Neural crest cell (in vitro differentiated cells): Measurements from ENCODE around the gene PTCH2. TPM values are rescaled to one million over a fixed set of nuclear protein-coding genes. Genes with fewer than 3 reads are reported as not detected.
A peak's percentile ranks its signal among the peaks of the same experiment; 100 is the strongest.

Source experiments
- DNase-seq: peaks from one replicate; pipeline ENCODE4 v3.0.0; 2021; ENCODE audit warnings: low read depth, mixed read lengths, low spot score
- H3K27ac Mint-ChIP-seq: one replicate; pipeline ENCODE4 v1.8.0; 2021; ENCODE audit warnings: mild to moderate bottlenecking, mixed read lengths; ENCODE audit not compliant: unreplicated experiment
- H3K27me3 Mint-ChIP-seq: 2 replicates; pipeline ENCODE4 v1.8.0; 2021; ENCODE audit warnings: low read depth, mild to moderate bottlenecking, mixed read lengths
- H3K36me3 Mint-ChIP-seq: 2 replicates; pipeline ENCODE4 v1.8.0; 2021; ENCODE audit warnings: low read depth, mild to moderate bottlenecking, mixed read lengths
- H3K4me1 Mint-ChIP-seq: 2 replicates; pipeline ENCODE4 v1.8.0; 2021; ENCODE audit warnings: mixed read lengths
- H3K4me3 Mint-ChIP-seq: one replicate; pipeline ENCODE4 v1.8.0; 2021; ENCODE audit warnings: mild to moderate bottlenecking, mixed read lengths
- H3K9me3 Mint-ChIP-seq: 2 replicates; pipeline ENCODE4 v1.8.0; 2021; ENCODE audit warnings: mixed read lengths
- total RNA-seq: library from RNA; stranded (reverse); gene quantifications from 2 replicates; pipeline ENCODE4 v1.2.1, GENCODE V29; 2021
- TF ChIP-seq, protein P1 (sequence below): fragments of 200-600 bp; sonication (generic); conservative IDR thresholded peaks from 2 replicates; pipeline ENCODE4 v1.5.0; 2021; ENCODE audit warnings: antibody characterized with exemption, mild to moderate bottlenecking

PTCH2 gene
- total RNA-seq, 1 donor from 2014 or later: 1.4 TPM

DNA sequence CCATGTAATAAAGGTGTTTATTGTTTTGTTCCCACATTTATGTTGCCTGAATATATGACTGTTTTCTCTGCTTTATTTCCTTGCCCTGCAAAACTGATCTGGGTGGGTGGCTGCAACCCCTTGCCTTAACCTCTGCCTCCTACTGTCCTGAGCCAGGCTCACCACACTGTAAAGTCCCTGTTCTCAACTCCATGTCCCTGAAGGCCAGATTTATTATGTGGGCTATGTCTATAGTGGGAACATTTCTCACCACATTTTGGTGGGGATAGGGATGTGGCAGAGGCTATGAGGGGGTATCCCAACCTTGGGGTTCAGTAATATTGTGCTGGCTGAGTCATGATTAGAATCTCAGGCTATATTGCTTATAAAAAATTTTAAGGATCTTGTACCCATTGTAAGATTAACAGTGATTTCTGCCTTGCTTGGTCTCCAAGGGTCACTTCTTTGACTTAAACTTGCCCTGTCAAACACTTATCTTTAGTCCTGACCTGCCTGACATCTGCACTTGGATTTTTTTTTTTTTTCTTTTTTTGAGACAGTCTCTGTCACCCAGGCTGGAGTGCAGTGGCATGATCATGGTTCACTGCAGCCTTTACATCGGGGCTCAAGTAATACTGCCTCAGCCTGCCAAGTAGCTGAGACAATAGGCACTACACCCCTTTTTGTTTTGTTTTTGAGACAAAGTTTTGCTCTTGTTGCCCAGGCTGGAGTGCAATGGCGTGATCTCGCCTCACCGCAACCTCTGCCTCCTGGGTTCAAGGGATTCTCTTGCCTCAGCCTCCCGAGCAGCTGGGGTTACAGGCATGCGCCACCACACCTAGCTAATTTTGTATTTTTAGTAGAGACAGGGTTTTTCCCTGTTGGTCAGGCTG, 64.1 kb downstream of the PTCH2 start:
- DNase-seq: no peak
- peaks cover 38% of the 10 kb centered on the region for H3K36me3 Mint-ChIP-seq
- H3K9me3 Mint-ChIP-seq: no peaks in the 10 kb centered on the region
- peaks cover 47% of the 10 kb centered on the region for H3K4me1 Mint-ChIP-seq
- peak overlapping the region; percentile 28 for H3K27ac Mint-ChIP-seq
- TF ChIP-seq, protein P1, sequence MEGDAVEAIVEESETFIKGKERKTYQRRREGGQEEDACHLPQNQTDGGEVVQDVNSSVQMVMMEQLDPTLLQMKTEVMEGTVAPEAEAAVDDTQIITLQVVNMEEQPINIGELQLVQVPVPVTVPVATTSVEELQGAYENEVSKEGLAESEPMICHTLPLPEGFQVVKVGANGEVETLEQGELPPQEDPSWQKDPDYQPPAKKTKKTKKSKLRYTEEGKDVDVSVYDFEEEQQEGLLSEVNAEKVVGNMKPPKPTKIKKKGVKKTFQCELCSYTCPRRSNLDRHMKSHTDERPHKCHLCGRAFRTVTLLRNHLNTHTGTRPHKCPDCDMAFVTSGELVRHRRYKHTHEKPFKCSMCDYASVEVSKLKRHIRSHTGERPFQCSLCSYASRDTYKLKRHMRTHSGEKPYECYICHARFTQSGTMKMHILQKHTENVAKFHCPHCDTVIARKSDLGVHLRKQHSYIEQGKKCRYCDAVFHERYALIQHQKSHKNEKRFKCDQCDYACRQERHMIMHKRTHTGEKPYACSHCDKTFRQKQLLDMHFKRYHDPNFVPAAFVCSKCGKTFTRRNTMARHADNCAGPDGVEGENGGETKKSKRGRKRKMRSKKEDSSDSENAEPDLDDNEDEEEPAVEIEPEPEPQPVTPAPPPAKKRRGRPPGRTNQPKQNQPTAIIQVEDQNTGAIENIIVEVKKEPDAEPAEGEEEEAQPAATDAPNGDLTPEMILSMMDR: no peak
- peak overlapping the region; percentile 90 for H3K4me3 Mint-ChIP-seq
- peaks cover 5% of the 10 kb centered on the region for H3K27me3 Mint-ChIP-seq

DNA sequence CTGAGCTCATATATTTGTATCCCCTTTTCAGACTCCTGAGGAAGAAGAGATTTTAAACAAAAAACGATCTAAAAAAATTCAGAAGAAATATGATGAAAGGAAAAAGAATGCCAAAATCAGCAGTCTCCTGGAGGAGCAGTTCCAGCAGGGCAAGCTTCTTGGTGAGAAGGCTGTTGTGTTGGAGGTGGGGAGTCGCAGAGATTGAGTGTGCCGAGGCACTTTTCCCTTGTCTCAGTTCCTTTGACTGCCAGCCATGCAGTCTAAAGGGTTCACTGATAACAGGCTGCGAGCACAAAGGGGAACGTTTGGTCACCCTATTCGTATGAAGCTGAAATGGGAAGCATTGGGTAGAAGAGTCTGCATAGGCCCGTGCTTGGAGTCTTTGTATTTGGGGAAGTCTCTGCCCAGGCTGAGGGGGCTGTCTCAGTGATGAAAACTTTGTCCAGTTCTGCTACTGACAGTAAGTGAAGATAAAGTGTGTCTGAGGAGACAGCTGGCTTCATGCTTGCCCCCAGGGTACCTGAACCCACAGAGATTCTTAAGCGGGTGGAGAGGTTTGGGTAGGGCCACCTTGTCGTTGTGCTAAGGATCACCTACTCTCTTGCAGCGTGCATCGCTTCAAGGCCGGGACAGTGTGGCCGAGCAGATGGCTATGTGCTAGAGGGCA, 65.0 kb downstream of the PTCH2 start:
- Mint-ChIP-seq H3K4me3 (peak overlapping the region; percentile 90), H3K4me1 (peaks cover 41% of the 10 kb centered on the region), H3K27ac (no peak overlapping the region), H3K9me3 (no peaks in the 10 kb centered on the region), H3K36me3 (peaks cover 38% of the 10 kb centered on the region), H3K27me3 (no peaks in the 10 kb centered on the region)
- DNase-seq: no peak
- TF ChIP-seq, protein P1: no peak

DNA sequence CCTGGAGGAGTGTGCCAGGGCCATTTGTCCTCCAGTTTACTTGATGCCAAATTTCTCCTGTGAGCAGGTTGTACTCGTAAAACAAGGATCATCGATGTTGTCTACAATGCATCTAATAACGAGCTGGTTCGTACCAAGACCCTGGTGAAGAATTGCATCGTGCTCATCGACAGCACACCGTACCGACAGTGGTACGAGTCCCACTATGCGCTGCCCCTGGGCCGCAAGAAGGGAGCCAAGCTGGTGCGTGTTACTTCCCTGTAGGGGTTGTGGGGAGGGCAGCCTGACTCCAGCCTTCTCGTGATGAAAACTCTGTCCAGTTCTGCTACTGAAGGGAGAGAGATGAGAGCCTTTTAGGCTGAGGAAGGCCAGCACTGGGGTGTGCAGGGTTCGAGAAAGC, 65.5 kb downstream of the PTCH2 start:
- H3K36me3 Mint-ChIP-seq: peaks cover 38% of the 10 kb centered on the region
- H3K9me3 Mint-ChIP-seq: no peaks in the 10 kb centered on the region
- no peak overlapping the region for H3K27ac Mint-ChIP-seq
- peaks cover 41% of the 10 kb centered on the region for H3K4me1 Mint-ChIP-seq
- peak overlapping the region; percentile 90 for H3K4me3 Mint-ChIP-seq
- TF ChIP-seq, protein P1: no peak
- no peak for DNase-seq
- no peaks in the 10 kb centered on the region for H3K27me3 Mint-ChIP-seq

DNA sequence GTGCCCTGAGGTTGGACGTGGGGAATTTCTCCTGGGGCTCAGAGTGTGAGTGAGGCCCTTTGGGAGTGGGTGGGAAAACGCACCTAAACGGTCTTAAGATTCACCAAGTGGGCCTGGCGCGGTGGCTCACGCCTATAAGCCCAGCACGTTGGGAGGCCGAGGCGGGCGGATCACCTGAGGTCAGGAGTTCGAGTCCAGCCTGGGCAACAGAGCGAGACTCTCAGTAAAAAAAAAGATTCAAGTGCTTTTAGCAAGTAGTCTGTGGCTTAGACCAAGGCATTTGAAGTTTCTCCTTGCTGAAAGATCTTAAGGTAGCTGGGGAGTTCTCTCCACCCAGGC, 66.4 kb downstream of the PTCH2 start:
- TF ChIP-seq, protein P1: no peak
- Mint-ChIP-seq H3K4me3 (peak overlapping the region; percentile 90), H3K27me3 (no peaks in the 10 kb centered on the region), H3K27ac (peak overlapping the region; percentile 93), H3K4me1 (peaks cover 41% of the 10 kb centered on the region), H3K36me3 (peaks cover 38% of the 10 kb centered on the region), H3K9me3 (no peaks in the 10 kb centered on the region)
- DNase-seq: no peak

DNA sequence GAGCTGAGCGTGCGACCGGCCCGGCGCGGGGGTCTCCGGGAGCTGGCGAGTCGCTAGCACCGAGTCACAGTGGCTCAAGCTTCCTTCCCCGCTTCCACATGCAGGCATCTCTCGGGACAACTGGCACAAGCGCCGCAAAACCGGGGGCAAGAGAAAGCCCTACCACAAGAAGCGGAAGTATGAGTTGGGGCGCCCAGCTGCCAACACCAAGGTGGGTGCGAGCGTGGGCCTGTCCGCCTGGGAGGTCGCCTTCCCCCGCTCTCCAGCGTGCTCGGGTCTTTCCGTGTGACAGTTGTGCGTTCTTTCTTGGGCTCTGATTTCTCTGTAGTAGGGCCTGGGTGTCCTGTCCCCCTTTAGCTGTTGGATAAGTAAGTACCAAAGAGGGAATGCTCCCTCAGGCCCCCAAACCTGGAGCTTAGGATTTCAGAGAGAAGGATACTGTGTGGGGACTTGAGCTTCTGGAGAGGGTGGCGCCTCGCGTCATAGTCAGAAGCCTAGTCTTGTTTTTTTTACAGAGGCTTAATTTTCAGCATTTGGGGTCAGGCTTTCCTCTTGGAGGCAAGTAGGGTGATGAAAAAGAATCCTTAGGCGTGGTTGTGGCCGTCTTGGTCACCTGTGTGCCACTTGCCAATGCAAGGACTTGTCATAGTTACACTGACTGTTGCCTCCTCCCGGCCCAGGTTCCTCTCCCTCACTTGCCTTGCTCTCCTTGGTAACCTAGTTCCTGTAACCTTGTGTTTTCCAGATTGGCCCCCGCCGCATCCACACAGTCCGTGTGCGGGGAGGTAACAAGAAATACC, 66.9 kb downstream of the PTCH2 start:
- peaks cover 38% of the 10 kb centered on the region for H3K4me1 Mint-ChIP-seq
- TF ChIP-seq, protein P1: no peak
- H3K4me3 Mint-ChIP-seq: peak overlapping the region; percentile 90
- H3K36me3 Mint-ChIP-seq: peaks cover 32% of the 10 kb centered on the region
- no peaks in the 10 kb centered on the region for H3K27me3 Mint-ChIP-seq
- peak overlapping the region; percentile 93 for H3K27ac Mint-ChIP-seq
- DNase-seq: no peak
- no peaks in the 10 kb centered on the region for H3K9me3 Mint-ChIP-seq
